H1 (cell line): ENCODE results near the gene MMP15. TPM values are rescaled to one million over a fixed set of nuclear protein-coding genes. Genes with fewer than 3 reads are reported as not detected.

Experiments
- BACH1 ChIP-seq: IDR thresholded peaks from 2 replicates; pipeline ENCODE4 v1.6.1; 2012; ENCODE audit warnings: low read length, improper control_type of control experiment
- BRCA1 ChIP-seq: IDR thresholded peaks from 2 replicates; pipeline ENCODE4 v1.6.1; 2012; ENCODE audit warnings: low read depth, low read length, improper control_type of control experiment
- HDAC6 ChIP-seq: IDR thresholded peaks from one replicate; pipeline ENCODE4 v1.7.1; 2012; ENCODE audit warnings: low read depth, mild to moderate bottlenecking, inconsistent platforms, low read length, moderate library complexity
- RXRA ChIP-seq: IDR thresholded peaks from 2 replicates; pipeline ENCODE4 v1.6.1; 2011; ENCODE audit warnings: low read depth, mild to moderate bottlenecking, low read length, moderate library complexity; ENCODE audit not compliant: insufficient read depth
- SRF ChIP-seq: IDR thresholded peaks from 2 replicates; pipeline ENCODE4 v1.6.1; 2011; ENCODE audit warnings: mild to moderate bottlenecking, low read depth, low read length, moderate library complexity
- ZNF274 ChIP-seq: IDR thresholded peaks from 2 replicates; pipeline ENCODE4 v1.7.0; 2012; ENCODE audit warnings: low read length, borderline replicate concordance; ENCODE audit errors: extremely low read depth
- polyA plus RNA-seq, 7 experiments: library from polyadenylated mRNA; depleted of rRNA in 3 of 7; stranded (reverse) in 5 of 7; unstranded in 2 of 7; fragments of >200 nt in 5 of 7; fragments of 200-250 nt in 2 of 7; gene quantifications; 1 replicate in 5 of 7; 2 replicates in 1 of 7; 4 replicates in 1 of 7; pipeline versions ENCODE4 v1.2.1 to v1.2.3, GENCODE V29; 2011 to 2013; ENCODE audit warnings: missing spikeins in 2 of 7, mixed read lengths in 2 of 7
- total RNA-seq: library from RNA; stranded (reverse); fragmentation: NEBNext Ultra II Directional; extraction: Animal tissue kit (Norgen Biotek cat#: 25700); gene quantifications from 2 replicates; pipeline ENCODE4 v1.2.1, GENCODE V29; 2021

Gene MMP15
- total and polyA plus RNA-seq, 2 of the 8 experiments (the other 6 are each of a cell fraction or from before 2014, with no cell fraction given), result 38.5 to 42.2 TPM

- TF ChIP-seq HDAC6 (no peak), RXRA (no peak), ZNF274 (no peak), SRF (no peak), BACH1 (no peak), BRCA1 (no peak)
- TF ChIP-seq, all 59 proteins: peak for 0
These were observed 31.7 kb upstream of the MMP15 start (continued) for GRCh38 chr16:57993897-57994296.
